Liver (tissue), 9 donors: ENCODE results near the gene SRPX. TPM values are rescaled to one million over a fixed set of nuclear protein-coding genes. Genes with fewer than 3 reads are reported as not detected.

Experiments used
- DNase-seq: peaks from one replicate; pipeline ENCODE4 v3.0.0-alpha.2; 2017; ENCODE audit warnings: low spot score
- H3K27ac ChIP-seq, 2 donors: one replicate each; pipeline ENCODE4 v1.7.0; 2013; ENCODE audit warnings: inconsistent platforms in 2 of 2, low read length in 2 of 2, control low read depth in 1 of 2, low read depth in 1 of 2, mild to moderate bottlenecking in 1 of 2
- H3K27me3 ChIP-seq, 4 donors: one replicate each; pipeline versions ENCODE4 v1.6.1 to v1.7.0; 2013; ENCODE audit warnings: low read length in 3 of 4, inconsistent platforms in 1 of 4, mild to moderate bottlenecking in 1 of 4, moderate library complexity in 1 of 4; ENCODE audit not compliant: control insufficient read depth in 4 of 4, insufficient read depth in 4 of 4
- H3K36me3 ChIP-seq, 4 donors: one replicate each; pipeline versions ENCODE4 v1.6.1 to v1.7.0; 2013; ENCODE audit warnings: low read length in 3 of 4, mild to moderate bottlenecking in 3 of 4, low read depth in 1 of 4, moderate library complexity in 1 of 4; ENCODE audit not compliant: control insufficient read depth in 4 of 4, insufficient read depth in 3 of 4
- H3K4me1 ChIP-seq, 4 donors: one replicate each; pipeline versions ENCODE4 v1.6.1 to v1.7.0; 2013; ENCODE audit warnings: low read length in 3 of 4, mild to moderate bottlenecking in 3 of 4, moderate library complexity in 1 of 4; ENCODE audit not compliant: control insufficient read depth in 4 of 4, insufficient read depth in 4 of 4
- H3K4me3 ChIP-seq, 3 donors: one replicate each; pipeline versions ENCODE4 v1.6.1 to v1.7.0; 2013; ENCODE audit warnings: low read length in 3 of 3, control low read depth in 1 of 3, low read depth in 1 of 3, mild to moderate bottlenecking in 1 of 3
- H3K9ac ChIP-seq, 2 donors: one replicate each; pipeline ENCODE4 v1.7.0; 2013; ENCODE audit warnings: low read length in 2 of 2, mild to moderate bottlenecking in 2 of 2, moderate library complexity in 2 of 2, control low read depth in 1 of 2, low read depth in 1 of 2
- H3K9me3 ChIP-seq, 4 donors: one replicate each; pipeline versions ENCODE4 v1.6.1 to v1.7.0; 2013; ENCODE audit warnings: low read length in 3 of 4; ENCODE audit not compliant: control insufficient read depth in 4 of 4
- EGR1 ChIP-seq, 2 donors: IDR thresholded peaks; 2 replicates each; pipeline ENCODE4 v1.6.1; 2016 to 2018; ENCODE audit warnings: antibody characterized with exemption in 2 of 2, low read depth in 2 of 2
- FOXA1 ChIP-seq: IDR thresholded peaks from 2 replicates; pipeline ENCODE4 v1.6.1; 2016; ENCODE audit warnings: antibody characterized with exemption
- FOXA2 ChIP-seq: IDR thresholded peaks from 2 replicates; pipeline ENCODE4 v1.6.1; 2016; ENCODE audit warnings: antibody characterized with exemption
- GABPA ChIP-seq, 2 donors: IDR thresholded peaks in 1 of 2; conservative IDR thresholded peaks in 1 of 2; 2 replicates each; pipeline ENCODE4 v1.6.1; 2016; ENCODE audit warnings: antibody characterized with exemption in 2 of 2, mild to moderate bottlenecking in 1 of 2, moderate library complexity in 1 of 2
- HNF4A ChIP-seq, 2 donors: conservative IDR thresholded peaks; 2 replicates each; pipeline ENCODE4 v1.6.1; 2016; ENCODE audit warnings: antibody characterized with exemption in 2 of 2, mild to moderate bottlenecking in 2 of 2
- RAD21 ChIP-seq, 2 donors: IDR thresholded peaks; 2 replicates each; pipeline ENCODE4 v1.6.1; 2016; ENCODE audit warnings: antibody characterized with exemption in 2 of 2, mild to moderate bottlenecking in 2 of 2
- RXRA ChIP-seq, 2 donors: IDR thresholded peaks; 2 replicates each; pipeline ENCODE4 v1.6.1; 2017 to 2018; ENCODE audit warnings: antibody characterized with exemption in 2 of 2, mild to moderate bottlenecking in 1 of 2
- WGBS: extraction: QIAGEN DNeasy Blood & Tissue Kit; methylation state at CpG from one replicate; pipeline ENCODE4 v1.1.7; 2013; 5-methylcytosine and 5-hydroxymethylcytosine counted together
- polyA plus RNA-seq, 2 donors: library from polyadenylated mRNA; stranded (reverse) in 1 of 2; unstranded in 1 of 2; fragments of 200-250 nt in 1 of 2; fragments of >200 nt in 1 of 2; fragmentation: Nextera tagmentation in 1 of 2; extraction: Ambion mirVana in 1 of 2; gene quantifications; one replicate each; pipeline versions ENCODE4 v1.2.1 to v1.2.3, GENCODE V29; 2013 to 2015
- total RNA-seq, 2 donors: library from RNA; depleted of rRNA; stranded (reverse); fragments of >200 nt; gene quantifications; one replicate each; pipeline ENCODE4 v1.2.3, GENCODE V29; 2014
- TF ChIP-seq, protein P1 (sequence below): fragments of 150-350 bp; IDR thresholded peaks from 2 replicates; pipeline ENCODE4 v1.5.1; 2017; ENCODE audit warnings: improper control_type of control experiment, low read depth, low read length; ENCODE audit not compliant: missing input control
- TF ChIP-seq, protein P2 (sequence below): IDR thresholded peaks from 2 replicates; pipeline ENCODE4 v1.6.1; 2016; ENCODE audit warnings: antibody characterized with exemption
- TF ChIP-seq, protein P3 (sequence below): IDR thresholded peaks from 2 replicates; pipeline ENCODE4 v1.6.1; 2016; ENCODE audit warnings: antibody characterized with exemption
- TF ChIP-seq, protein P4 (sequence below): IDR thresholded peaks from 2 replicates; pipeline ENCODE4 v1.6.1; 2016; ENCODE audit warnings: antibody characterized with exemption
- TF ChIP-seq, protein P5 (sequence below): IDR thresholded peaks from 2 replicates; pipeline ENCODE4 v1.6.1; 2016; ENCODE audit warnings: antibody characterized with exemption, mild to moderate bottlenecking
- donor health status: healthy.
- donor health status: healthy.
- donor health status: healthy.
- donor health status: healthy.
- donor health status: healthy.

The SRPX gene
- total and polyA plus RNA-seq, 4 donors = 4.9 to 15.3 (median 10.3) TPM

DNA sequence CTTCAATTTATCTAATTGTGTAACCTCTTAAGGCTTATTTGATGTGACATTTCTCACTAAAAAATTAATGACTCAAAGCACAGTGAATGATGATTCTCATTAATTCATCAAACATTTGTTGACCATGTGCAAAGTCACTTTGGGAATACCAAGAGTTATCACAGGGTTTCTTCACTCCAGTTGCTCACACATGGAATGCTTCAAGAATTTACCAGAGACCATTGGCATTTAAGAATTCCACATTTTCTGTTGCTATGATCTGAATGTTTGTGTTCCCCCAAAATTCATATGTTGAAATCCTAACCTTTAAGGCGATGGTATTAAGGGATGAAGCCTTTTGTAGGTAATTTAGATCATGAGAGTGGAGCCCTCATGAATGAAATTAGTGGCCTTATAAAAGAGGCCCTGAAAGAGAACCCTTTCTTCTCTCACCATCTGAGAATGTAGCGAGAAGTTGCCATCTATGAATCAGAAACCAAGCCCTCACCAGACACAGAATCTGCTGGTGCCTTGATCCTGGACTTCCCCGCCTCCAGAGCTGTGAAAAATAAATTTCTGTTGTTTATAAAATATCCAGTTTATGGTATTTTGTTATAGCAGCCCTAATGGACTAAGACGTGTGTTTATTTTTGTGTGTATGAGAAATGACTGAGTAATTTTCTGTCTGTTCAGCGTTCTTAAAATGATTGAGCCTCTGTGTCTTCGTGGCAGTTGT, 16.4 kb upstream of the SRPX start:
- Histone ChIP-seq H3K4me3 (no peak overlapping the region), H3K27ac (no peak overlapping the region), H3K4me1 (no peaks in the 10 kb centered on the region), H3K27me3 (no peaks in the 10 kb centered on the region), H3K9me3 (no peaks in the 10 kb centered on the region), H3K9ac (no peak overlapping the region), H3K36me3 (no peaks in the 10 kb centered on the region)
- 92% methylated on average over 6 of the region's 6 CpGs for WGBS
- DNase-seq = no peak
- TF ChIP-seq FOXA2 (no peak), GABPA (IDR thresholded peaks at IDR 0.05 in 1 of 2, conservative IDR thresholded peaks at IDR 0.05 in 1 of 2) (no peak), HNF4A (conservative IDR thresholded peaks at IDR 0.05) (no peak), FOXA1 (no peak), RAD21 (IDR thresholded peaks at IDR 0.05) (no peak)
- TF ChIP-seq, protein P1, sequence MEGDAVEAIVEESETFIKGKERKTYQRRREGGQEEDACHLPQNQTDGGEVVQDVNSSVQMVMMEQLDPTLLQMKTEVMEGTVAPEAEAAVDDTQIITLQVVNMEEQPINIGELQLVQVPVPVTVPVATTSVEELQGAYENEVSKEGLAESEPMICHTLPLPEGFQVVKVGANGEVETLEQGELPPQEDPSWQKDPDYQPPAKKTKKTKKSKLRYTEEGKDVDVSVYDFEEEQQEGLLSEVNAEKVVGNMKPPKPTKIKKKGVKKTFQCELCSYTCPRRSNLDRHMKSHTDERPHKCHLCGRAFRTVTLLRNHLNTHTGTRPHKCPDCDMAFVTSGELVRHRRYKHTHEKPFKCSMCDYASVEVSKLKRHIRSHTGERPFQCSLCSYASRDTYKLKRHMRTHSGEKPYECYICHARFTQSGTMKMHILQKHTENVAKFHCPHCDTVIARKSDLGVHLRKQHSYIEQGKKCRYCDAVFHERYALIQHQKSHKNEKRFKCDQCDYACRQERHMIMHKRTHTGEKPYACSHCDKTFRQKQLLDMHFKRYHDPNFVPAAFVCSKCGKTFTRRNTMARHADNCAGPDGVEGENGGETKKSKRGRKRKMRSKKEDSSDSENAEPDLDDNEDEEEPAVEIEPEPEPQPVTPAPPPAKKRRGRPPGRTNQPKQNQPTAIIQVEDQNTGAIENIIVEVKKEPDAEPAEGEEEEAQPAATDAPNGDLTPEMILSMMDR = no peak
- TF ChIP-seq, protein P2, sequence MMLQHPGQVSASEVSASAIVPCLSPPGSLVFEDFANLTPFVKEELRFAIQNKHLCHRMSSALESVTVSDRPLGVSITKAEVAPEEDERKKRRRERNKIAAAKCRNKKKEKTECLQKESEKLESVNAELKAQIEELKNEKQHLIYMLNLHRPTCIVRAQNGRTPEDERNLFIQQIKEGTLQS = no peak
- TF ChIP-seq, protein P3, sequence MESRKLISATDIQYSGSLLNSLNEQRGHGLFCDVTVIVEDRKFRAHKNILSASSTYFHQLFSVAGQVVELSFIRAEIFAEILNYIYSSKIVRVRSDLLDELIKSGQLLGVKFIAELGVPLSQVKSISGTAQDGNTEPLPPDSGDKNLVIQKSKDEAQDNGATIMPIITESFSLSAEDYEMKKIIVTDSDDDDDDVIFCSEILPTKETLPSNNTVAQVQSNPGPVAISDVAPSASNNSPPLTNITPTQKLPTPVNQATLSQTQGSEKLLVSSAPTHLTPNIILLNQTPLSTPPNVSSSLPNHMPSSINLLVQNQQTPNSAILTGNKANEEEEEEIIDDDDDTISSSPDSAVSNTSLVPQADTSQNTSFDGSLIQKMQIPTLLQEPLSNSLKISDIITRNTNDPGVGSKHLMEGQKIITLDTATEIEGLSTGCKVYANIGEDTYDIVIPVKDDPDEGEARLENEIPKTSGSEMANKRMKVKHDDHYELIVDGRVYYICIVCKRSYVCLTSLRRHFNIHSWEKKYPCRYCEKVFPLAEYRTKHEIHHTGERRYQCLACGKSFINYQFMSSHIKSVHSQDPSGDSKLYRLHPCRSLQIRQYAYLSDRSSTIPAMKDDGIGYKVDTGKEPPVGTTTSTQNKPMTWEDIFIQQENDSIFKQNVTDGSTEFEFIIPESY = no peak

DNA sequence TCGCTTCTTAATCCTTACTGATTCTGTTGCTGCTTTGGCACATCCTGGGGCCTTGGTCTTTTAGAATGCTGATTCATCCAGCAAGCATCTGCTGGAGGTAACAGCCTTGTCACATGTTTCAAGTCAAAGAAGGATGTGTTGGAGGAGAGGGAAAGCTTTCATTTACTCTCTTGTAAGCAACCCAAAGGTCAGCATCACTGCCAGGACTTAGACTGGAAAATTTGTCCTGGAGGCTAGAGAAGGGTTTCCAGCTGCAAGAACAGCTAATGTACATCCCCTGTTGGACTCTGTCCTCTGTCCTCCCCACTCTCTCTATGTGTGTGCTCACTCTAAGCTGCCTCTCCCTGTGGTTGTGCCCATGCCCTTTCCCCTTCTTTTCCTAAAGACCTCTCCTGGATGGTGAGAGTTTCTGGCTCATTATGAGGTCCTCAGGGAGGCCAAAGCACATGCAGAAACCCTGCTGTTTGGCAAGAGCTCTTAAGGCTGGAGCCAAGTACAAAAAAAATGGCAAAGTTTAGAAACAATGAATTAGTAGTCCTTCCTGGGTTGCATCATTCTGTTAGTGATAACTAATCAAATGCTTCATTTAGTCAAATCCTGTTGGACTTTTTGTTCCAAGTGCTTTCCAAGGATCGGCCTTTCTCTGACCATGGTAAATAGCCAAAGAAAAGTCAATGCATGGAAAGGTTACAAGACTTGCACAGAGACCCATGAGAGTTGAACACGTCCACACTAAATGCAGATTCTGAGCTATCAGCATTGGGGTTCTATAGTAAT, 13.4 kb upstream of the SRPX start:
- no peak overlapping the region for H3K9ac ChIP-seq
- peaks cover 0 to 2% (median 0%) of the 10 kb centered on the region in 4 donors for H3K27me3 ChIP-seq
- H3K27ac ChIP-seq = no peak overlapping the region
- no peaks in the 10 kb centered on the region for H3K9me3 ChIP-seq
- no peaks in the 10 kb centered on the region for H3K4me1 ChIP-seq
- H3K4me3 ChIP-seq = no peak overlapping the region
- H3K36me3 ChIP-seq = no peaks in the 10 kb centered on the region
- WGBS = 36% methylated on average over 3 of the region's 3 CpGs
- no peak for DNase-seq
- TF ChIP-seq EGR1 (IDR thresholded peaks at IDR 0.05; ENCODE audit: low read depth in 2 of 2) = no peak
- TF ChIP-seq, protein P4, sequence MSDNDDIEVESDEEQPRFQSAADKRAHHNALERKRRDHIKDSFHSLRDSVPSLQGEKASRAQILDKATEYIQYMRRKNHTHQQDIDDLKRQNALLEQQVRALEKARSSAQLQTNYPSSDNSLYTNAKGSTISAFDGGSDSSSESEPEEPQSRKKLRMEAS = no peak
- TF ChIP-seq, protein P3 = no peak
- TF ChIP-seq, protein P5, sequence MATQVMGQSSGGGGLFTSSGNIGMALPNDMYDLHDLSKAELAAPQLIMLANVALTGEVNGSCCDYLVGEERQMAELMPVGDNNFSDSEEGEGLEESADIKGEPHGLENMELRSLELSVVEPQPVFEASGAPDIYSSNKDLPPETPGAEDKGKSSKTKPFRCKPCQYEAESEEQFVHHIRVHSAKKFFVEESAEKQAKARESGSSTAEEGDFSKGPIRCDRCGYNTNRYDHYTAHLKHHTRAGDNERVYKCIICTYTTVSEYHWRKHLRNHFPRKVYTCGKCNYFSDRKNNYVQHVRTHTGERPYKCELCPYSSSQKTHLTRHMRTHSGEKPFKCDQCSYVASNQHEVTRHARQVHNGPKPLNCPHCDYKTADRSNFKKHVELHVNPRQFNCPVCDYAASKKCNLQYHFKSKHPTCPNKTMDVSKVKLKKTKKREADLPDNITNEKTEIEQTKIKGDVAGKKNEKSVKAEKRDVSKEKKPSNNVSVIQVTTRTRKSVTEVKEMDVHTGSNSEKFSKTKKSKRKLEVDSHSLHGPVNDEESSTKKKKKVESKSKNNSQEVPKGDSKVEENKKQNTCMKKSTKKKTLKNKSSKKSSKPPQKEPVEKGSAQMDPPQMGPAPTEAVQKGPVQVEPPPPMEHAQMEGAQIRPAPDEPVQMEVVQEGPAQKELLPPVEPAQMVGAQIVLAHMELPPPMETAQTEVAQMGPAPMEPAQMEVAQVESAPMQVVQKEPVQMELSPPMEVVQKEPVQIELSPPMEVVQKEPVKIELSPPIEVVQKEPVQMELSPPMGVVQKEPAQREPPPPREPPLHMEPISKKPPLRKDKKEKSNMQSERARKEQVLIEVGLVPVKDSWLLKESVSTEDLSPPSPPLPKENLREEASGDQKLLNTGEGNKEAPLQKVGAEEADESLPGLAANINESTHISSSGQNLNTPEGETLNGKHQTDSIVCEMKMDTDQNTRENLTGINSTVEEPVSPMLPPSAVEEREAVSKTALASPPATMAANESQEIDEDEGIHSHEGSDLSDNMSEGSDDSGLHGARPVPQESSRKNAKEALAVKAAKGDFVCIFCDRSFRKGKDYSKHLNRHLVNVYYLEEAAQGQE = no peak
- TF ChIP-seq RAD21 (IDR thresholded peaks at IDR 0.05) = no peak
- no peak for TF ChIP-seq RXRA (IDR thresholded peaks at IDR 0.05)
- TF ChIP-seq HNF4A (conservative IDR thresholded peaks at IDR 0.05) = peak in 1 of 2 donors; percentile 29
